Activated CD8-positive, alpha-beta T cell treated with anti-CD3 and anti-CD28 coated beads for 36 hours (primary cell): Measurements from ENCODE around the gene KCNC1. TPM values are rescaled to one million over a fixed set of nuclear protein-coding genes. Genes with fewer than 3 reads are reported as not detected.

ENCODE experiments used
- ATAC-seq: fragments of 200-7000 bp; cut with Tn5 transposase; one replicate; pipeline ENCODE4 v1.10.0; 2021; ENCODE audit warnings: mild to moderate bottlenecking, moderate library complexity
- CTCF ChIA-PET: fragments of 350-600 bp; sonication (Branson Sonifier 250); formaldehyde crosslinking; loops from one replicate; lab custom pipeline; 2021; ENCODE audit warnings: antibody characterized with exemption; lab: Charles Lee
- POLR2A ChIA-PET: fragments of 350-600 bp; sonication (Branson Sonifier 250); formaldehyde crosslinking; loops from one replicate; lab custom pipeline; 2021; ENCODE audit warnings: antibody characterized with exemption; lab: Charles Lee
- DNase-seq: peaks from one replicate; pipeline ENCODE4 v3.0.0-alpha.2; 2020
- H3K27ac Mint-ChIP-seq: one replicate; pipeline ENCODE4 v1.8.0; 2021; ENCODE audit warnings: mild to moderate bottlenecking, mixed read lengths
- H3K27me3 Mint-ChIP-seq: one replicate; pipeline ENCODE4 v1.8.0; 2021; ENCODE audit warnings: mixed read lengths
- H3K36me3 Mint-ChIP-seq: one replicate; pipeline ENCODE4 v1.8.0; 2021; ENCODE audit warnings: low read depth, mixed read lengths
- H3K4me1 Mint-ChIP-seq: one replicate; pipeline ENCODE4 v1.8.0; 2021; ENCODE audit warnings: low read depth, mixed read lengths
- H3K4me3 Mint-ChIP-seq: one replicate; pipeline ENCODE4 v1.8.0; 2021; ENCODE audit warnings: mild to moderate bottlenecking, moderate library complexity, mixed read lengths
- H3K9me3 Mint-ChIP-seq: one replicate; pipeline ENCODE4 v1.8.0; 2021; ENCODE audit warnings: mixed read lengths
- intact Hi-C: fragments of 100-400 bp; cut with micrococcal nuclease; formaldehyde crosslinking; loops from one replicate; pipeline ENCODE4 v1.10.0; 2022
- total RNA-seq, 2 experiments: library from RNA; stranded (reverse); gene quantifications; one replicate each; pipeline ENCODE4 v1.2.3, GENCODE V29; 2021
- TF ChIP-seq, protein P1 (sequence below): fragments of 200-600 bp; IDR thresholded peaks from one replicate; pipeline ENCODE4 v1.8.0; 2022; ENCODE audit warnings: antibody characterized with exemption, mild to moderate bottlenecking

Gene KCNC1
- total RNA-seq, 2 experiments from 2014 or later = not detected

GRCh38 chr11:17779861-17780594 is 45.4 kb downstream of the KCNC1 start:
- CTCF ChIA-PET = interaction anchor here (0.6 kb wide), 1 partner anchor 1946 kb away, joined by 4 read pairs; no protein-coding TSS in a partner anchor
- POLR2A ChIA-PET = no interaction called here
- no peak overlapping the region for H3K27ac Mint-ChIP-seq
- H3K9me3 Mint-ChIP-seq = no peaks in the 10 kb centered on the region
- DNase-seq = no peak
- H3K4me3 Mint-ChIP-seq = no peak overlapping the region
- no peak for ATAC-seq
- TF ChIP-seq, protein P1, sequence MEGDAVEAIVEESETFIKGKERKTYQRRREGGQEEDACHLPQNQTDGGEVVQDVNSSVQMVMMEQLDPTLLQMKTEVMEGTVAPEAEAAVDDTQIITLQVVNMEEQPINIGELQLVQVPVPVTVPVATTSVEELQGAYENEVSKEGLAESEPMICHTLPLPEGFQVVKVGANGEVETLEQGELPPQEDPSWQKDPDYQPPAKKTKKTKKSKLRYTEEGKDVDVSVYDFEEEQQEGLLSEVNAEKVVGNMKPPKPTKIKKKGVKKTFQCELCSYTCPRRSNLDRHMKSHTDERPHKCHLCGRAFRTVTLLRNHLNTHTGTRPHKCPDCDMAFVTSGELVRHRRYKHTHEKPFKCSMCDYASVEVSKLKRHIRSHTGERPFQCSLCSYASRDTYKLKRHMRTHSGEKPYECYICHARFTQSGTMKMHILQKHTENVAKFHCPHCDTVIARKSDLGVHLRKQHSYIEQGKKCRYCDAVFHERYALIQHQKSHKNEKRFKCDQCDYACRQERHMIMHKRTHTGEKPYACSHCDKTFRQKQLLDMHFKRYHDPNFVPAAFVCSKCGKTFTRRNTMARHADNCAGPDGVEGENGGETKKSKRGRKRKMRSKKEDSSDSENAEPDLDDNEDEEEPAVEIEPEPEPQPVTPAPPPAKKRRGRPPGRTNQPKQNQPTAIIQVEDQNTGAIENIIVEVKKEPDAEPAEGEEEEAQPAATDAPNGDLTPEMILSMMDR = no peak
- no peaks in the 10 kb centered on the region for H3K4me1 Mint-ChIP-seq
- no peaks in the 10 kb centered on the region for H3K27me3 Mint-ChIP-seq
- intact Hi-C loops = no loop called here
- H3K36me3 Mint-ChIP-seq = no peaks in the 10 kb centered on the region

- no peaks in the 10 kb centered on the region for H3K4me1 Mint-ChIP-seq
- no peak for ATAC-seq
- H3K9me3 Mint-ChIP-seq = no peaks in the 10 kb centered on the region
- POLR2A ChIA-PET = no interaction called here
- intact Hi-C loops = no loop called here
- no peak for DNase-seq
- no peaks in the 10 kb centered on the region for H3K36me3 Mint-ChIP-seq
- H3K27ac Mint-ChIP-seq = no peak overlapping the region
- TF ChIP-seq, protein P1 = no peak
- H3K27me3 Mint-ChIP-seq = no peaks in the 10 kb centered on the region
- CTCF ChIA-PET = no interaction called here
- no peak overlapping the region for H3K4me3 Mint-ChIP-seq
Observed at GRCh38 chr11:17780668-17781067, 46.1 kb downstream of the KCNC1 start.

GRCh38 chr11:17781221-17781620 is 46.6 kb downstream of the KCNC1 start:
- ATAC-seq = no peak
- TF ChIP-seq, protein P1 = no peak
- Mint-ChIP-seq H3K36me3 (no peaks in the 10 kb centered on the region), H3K4me3 (no peak overlapping the region), H3K9me3 (no peaks in the 10 kb centered on the region), H3K27me3 (no peaks in the 10 kb centered on the region), H3K27ac (no peak overlapping the region), H3K4me1 (no peaks in the 10 kb centered on the region)
- CTCF ChIA-PET = no interaction called here
- intact Hi-C loops = no loop called here
- DNase-seq = no peak
- POLR2A ChIA-PET = no interaction called here

GRCh38 chr11:17781626-17782025 is 47.0 kb downstream of the KCNC1 start:
- CTCF ChIA-PET = no interaction called here
- POLR2A ChIA-PET = no interaction called here
- no peak overlapping the region for H3K4me3 Mint-ChIP-seq

GRCh38 chr11:17782145-17782544 is 47.6 kb downstream of the KCNC1 start:
- H3K36me3 Mint-ChIP-seq = no peaks in the 10 kb centered on the region
- TF ChIP-seq, protein P1 = no peak
- H3K4me3 Mint-ChIP-seq = no peak overlapping the region
- intact Hi-C loops = no loop called here
- CTCF ChIA-PET = no interaction called here
- no peaks in the 10 kb centered on the region for H3K4me1 Mint-ChIP-seq
- POLR2A ChIA-PET = no interaction called here
- ATAC-seq (no peak), DNase-seq (no peak)
- H3K9me3 Mint-ChIP-seq = no peaks in the 10 kb centered on the region
- H3K27ac Mint-ChIP-seq = no peak overlapping the region
- no peaks in the 10 kb centered on the region for H3K27me3 Mint-ChIP-seq

More at GRCh38 chr11:17781626-17782025, 47.0 kb downstream of the KCNC1 start:
- no peaks in the 10 kb centered on the region for H3K9me3 Mint-ChIP-seq
- intact Hi-C loops = no loop called here
- no peak for DNase-seq
- H3K36me3 Mint-ChIP-seq = no peaks in the 10 kb centered on the region
- H3K27me3 Mint-ChIP-seq = no peaks in the 10 kb centered on the region
- TF ChIP-seq, protein P1 = no peak
- ATAC-seq = no peak
- no peaks in the 10 kb centered on the region for H3K4me1 Mint-ChIP-seq
- H3K27ac Mint-ChIP-seq = no peak overlapping the region
